ENCODE data around the gene CPVL. TPM values are rescaled to one million over a fixed set of nuclear protein-coding genes. Genes with fewer than 3 reads are reported as not detected.

CPVL gene
- polyA plus RNA-seq, 3 donors: 410 to 1,111 (median 1,108) TPM

DNA sequence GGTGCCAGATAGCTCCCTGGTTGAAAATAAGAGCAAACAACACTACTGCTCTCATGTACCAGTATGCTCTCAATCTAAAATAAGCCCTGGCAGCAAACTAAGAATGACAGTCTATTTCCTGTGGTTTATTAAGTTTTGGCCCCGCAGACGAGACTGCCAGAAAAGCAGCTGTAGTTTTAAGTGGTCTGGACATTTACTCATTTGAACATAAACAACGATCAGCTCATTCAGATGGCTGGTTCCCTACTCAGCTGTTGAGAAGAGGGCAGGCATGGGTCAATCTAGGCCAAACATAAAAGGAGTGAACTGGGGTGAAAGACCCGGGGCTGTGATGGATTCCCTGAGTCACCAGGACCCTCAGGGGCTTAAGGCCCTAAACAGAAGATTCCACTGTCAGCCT lies 192.7 kb downstream of the CPVL start:
- Mint-ChIP-seq H3K36me3 (peaks cover 0 to 6% of the 10 kb centered on the region in 2 donors), H3K9me3 (peaks cover 0 to 28% (median 13%) of the 10 kb centered on the region in 7 donors), H3K4me3 (peak overlapping the region in 1 of 2 donors; percentile 39), H3K27me3 (ENCODE audit: low read depth in 3 of 3) (peaks cover 45 to 82% (median 67%) of the 10 kb centered on the region in 3 donors), H3K4me1 (peaks cover 27% of the 10 kb centered on the region), H3K27ac (no peak overlapping the region)
- Histone ChIP-seq H3K4me3 (replicated peaks in 1 of 3; ENCODE audit: low read depth in 2 of 3, low read length in 3 of 3) (no peak overlapping the region), H3K36me3 (replicated peaks in 1 of 2; ENCODE audit: control insufficient read depth in 1 of 2, insufficient read depth in 2 of 2, low read length in 2 of 2) (no peaks in the 10 kb centered on the region), H3K4me1 (ENCODE audit: control insufficient read depth in 1 of 2, insufficient read depth in 2 of 2, low read length in 2 of 2) (peaks cover 36% of the 10 kb centered on the region in 2 donors), H2AFZ (ENCODE audit: insufficient read depth, low read depth, low read length, poor library complexity, severe bottlenecking) (no peak overlapping the region), H3K9me3 (replicated peaks in 1 of 2; ENCODE audit: control insufficient read depth in 1 of 2, insufficient read depth in 1 of 2, low read length in 2 of 2) (peaks cover under 1 to 16% of the 10 kb centered on the region in 2 donors), H3K4me2 (replicated peaks; ENCODE audit: extremely low read depth, low read length, poor library complexity, severe bottlenecking) (no peak overlapping the region), H3K9ac (ENCODE audit: insufficient read depth, low read length, poor library complexity, severe bottlenecking) (no peak overlapping the region), H3K27ac (ENCODE audit: low read depth in 1 of 2, low read length in 2 of 2) (no peak overlapping the region), H4K20me1 (ENCODE audit: insufficient read depth, low read length) (no peaks in the 10 kb centered on the region), H3K79me2 (ENCODE audit: insufficient read depth, low read length) (no peaks in the 10 kb centered on the region), H3K27me3 (ENCODE audit: control insufficient read depth in 2 of 2, insufficient read depth in 2 of 2, low read length in 2 of 2) (peaks cover 53 to 84% of the 10 kb centered on the region in 2 donors)
- WGBS (ENCODE audit: insufficient coverage): 38% methylated on average over 4 of the region's 4 CpGs
- TF ChIP-seq, protein P1, sequence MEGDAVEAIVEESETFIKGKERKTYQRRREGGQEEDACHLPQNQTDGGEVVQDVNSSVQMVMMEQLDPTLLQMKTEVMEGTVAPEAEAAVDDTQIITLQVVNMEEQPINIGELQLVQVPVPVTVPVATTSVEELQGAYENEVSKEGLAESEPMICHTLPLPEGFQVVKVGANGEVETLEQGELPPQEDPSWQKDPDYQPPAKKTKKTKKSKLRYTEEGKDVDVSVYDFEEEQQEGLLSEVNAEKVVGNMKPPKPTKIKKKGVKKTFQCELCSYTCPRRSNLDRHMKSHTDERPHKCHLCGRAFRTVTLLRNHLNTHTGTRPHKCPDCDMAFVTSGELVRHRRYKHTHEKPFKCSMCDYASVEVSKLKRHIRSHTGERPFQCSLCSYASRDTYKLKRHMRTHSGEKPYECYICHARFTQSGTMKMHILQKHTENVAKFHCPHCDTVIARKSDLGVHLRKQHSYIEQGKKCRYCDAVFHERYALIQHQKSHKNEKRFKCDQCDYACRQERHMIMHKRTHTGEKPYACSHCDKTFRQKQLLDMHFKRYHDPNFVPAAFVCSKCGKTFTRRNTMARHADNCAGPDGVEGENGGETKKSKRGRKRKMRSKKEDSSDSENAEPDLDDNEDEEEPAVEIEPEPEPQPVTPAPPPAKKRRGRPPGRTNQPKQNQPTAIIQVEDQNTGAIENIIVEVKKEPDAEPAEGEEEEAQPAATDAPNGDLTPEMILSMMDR (IDR thresholded peaks at IDR 0.05): no peak
- intact Hi-C loops (cut with micrococcal nuclease): loop anchor here in 1 of 2 donors (10.0 kb wide), 1 partner anchor 151 kb away; no protein-coding TSS in a partner anchor
- DNase-seq: no peak

Other genes starting within 250 kb of the CPVL start
- gene TRIL, start 188.2 kb downstream of the CPVL start, polyA plus RNA-seq: not detected
- gene CHN2, start 48.2 kb upstream of the CPVL start, polyA plus RNA-seq: 10 to 100 TPM; 26.6 to 66.5 (median 44.8) TPM

All from CD14-positive monocyte (primary cell).